ENCODE data around the gene KSR1.
"Not testable (repeated sequence)": the region's sequence is repeated elsewhere in the genome, so short reads cannot be mapped to it uniquely, and the experiment has no call there.

KSR1 gene

DNA sequence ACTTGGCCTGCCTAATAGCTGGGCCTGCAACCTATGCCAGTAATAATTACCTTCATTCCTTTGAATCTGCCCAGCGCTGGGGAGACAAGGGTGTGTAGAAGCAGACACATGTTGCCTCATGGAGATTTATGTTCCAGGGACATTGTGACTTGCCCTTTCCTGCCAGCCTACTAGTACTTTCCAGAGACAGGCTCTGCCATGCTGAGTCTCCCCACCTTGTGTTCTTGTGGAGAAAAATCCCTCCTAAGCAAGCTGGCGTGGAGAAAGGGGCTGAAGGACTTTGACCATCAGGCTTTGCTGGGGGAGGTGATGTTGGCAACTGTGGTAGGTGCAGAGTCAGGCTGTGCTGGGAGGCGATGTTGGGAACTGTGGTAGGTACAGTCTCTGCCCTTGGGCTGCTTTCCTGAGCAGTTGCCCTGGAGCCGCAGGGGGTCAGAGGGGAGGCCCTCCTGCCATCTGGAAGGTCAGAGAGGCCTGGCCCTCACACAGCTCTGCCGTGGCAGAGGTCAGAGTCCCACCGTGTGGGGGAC is 4.0 kb downstream of the KSR1 start:
- DNase-seq (ENCODE audit: low read depth): no peak
- no peak overlapping the region for H3K4me3 ChIP-seq (ENCODE audit: low read depth, low read length)
- TF ChIP-seq, protein P1, sequence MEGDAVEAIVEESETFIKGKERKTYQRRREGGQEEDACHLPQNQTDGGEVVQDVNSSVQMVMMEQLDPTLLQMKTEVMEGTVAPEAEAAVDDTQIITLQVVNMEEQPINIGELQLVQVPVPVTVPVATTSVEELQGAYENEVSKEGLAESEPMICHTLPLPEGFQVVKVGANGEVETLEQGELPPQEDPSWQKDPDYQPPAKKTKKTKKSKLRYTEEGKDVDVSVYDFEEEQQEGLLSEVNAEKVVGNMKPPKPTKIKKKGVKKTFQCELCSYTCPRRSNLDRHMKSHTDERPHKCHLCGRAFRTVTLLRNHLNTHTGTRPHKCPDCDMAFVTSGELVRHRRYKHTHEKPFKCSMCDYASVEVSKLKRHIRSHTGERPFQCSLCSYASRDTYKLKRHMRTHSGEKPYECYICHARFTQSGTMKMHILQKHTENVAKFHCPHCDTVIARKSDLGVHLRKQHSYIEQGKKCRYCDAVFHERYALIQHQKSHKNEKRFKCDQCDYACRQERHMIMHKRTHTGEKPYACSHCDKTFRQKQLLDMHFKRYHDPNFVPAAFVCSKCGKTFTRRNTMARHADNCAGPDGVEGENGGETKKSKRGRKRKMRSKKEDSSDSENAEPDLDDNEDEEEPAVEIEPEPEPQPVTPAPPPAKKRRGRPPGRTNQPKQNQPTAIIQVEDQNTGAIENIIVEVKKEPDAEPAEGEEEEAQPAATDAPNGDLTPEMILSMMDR (IDR thresholded peaks at IDR 0.05; ENCODE audit: control insufficient read depth, extremely low read depth, insufficient read depth): no peak

DNA sequence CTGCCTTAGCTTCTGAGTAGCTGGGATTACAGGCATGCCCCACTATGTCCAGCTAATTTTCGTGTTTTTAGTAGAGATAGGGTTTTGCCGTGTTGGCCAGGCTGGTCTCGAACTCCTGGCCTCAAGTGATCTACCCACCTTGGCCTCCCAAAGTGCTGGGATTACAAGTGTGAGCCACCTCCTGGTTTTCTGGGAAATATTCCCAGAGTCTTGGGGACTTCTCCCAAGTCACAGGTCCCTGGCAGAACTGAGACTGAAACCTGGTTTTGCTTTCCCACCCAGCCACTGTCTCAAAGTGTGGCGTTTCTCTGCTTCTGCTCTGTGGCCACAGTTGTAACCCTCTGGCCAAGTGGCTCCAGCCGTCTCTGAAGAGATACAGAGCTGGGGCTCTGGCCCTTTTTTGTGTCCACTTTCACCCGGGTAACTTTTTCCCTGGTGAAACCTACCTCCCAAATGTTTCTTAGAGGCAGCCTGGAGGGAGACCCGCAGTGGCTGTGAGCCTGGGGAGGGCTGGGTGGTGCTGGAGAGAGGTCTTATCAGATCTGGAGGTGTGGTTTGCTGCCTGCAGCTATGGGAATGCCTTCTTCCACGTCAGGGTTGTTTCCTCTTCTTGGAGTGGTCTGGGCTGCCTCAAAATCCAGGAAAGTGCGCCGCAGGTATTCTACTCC is 5.1 kb downstream of the KSR1 start:
- DNase-seq (ENCODE audit: low read depth): no peak
- no peak overlapping the region for H3K4me3 ChIP-seq (ENCODE audit: low read depth, low read length)

DNA sequence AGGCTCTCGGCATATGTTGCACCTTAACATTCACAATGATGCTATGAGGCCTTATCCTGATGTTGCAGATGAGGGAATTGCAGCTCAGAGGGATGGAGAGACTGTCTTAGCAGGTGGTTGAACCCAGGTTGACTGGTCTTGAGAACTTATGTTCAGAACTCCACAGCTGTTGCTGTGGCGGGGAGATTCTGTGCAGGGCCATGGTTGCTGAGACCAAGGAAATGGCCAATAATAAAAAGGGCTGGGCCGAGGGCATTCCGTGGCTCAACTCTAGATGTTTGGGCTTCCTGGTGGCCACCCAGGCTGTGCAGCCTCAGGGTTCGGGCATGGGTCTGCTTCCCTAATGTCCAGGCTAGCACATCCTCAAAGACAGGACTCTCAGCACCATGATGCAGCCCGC is 5.9 kb downstream of the KSR1 start:
- TF ChIP-seq, protein P1 (IDR thresholded peaks at IDR 0.05; ENCODE audit: control insufficient read depth, extremely low read depth, insufficient read depth): no peak
- no peak overlapping the region for H3K4me3 ChIP-seq (ENCODE audit: low read depth, low read length)
- no peak for DNase-seq (ENCODE audit: low read depth)

More for the DNA sequence above, 5.1 kb downstream of the KSR1 start:
- TF ChIP-seq, protein P1 (IDR thresholded peaks at IDR 0.05; ENCODE audit: control insufficient read depth, extremely low read depth, insufficient read depth): no peak

DNA sequence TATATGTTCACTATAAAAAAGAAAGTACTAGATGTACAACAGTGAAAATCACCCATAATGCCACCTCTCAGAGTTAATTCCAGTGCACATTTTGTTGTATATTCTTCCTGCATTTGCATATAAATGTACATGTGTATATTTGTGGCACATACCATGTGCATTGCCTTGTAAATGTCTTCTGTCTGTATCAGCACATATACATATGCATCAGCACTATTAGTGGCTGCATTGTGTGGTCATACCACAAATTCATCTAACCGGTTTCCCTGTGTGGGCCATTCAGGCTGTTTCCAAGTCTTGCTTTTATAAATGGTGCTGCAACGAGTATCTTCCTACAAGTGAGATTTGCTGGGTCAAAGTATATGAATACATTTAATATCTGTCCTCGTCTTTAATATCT is 6.5 kb downstream of the KSR1 start:
- DNase-seq (ENCODE audit: low read depth): no peak
- no peak overlapping the region for H3K4me3 ChIP-seq (ENCODE audit: low read depth, low read length)
- TF ChIP-seq, protein P1 (IDR thresholded peaks at IDR 0.05; ENCODE audit: control insufficient read depth, extremely low read depth, insufficient read depth): no peak

DNA sequence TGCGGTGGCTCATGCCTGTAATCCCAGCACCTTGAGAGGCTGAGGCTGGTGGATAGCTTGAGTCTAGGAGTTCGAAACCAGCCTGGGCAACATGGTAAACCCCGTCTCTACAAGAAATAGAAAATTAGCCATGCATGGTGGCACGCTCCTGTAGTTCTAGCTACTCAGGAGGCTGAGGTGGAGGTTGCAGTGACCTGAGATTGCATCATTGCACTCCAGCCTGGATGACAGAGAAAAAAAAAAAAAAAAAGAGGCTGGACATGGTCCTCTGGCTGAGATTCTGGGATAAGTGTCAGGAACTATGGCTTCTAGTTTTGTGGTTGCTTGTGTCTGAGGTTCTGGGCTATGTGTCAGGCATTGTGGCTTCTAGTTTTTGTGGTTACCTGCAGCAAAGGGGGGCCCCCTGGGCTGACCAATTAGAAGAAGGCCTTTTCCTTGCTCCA is 7.0 kb downstream of the KSR1 start:
- no peak for DNase-seq (ENCODE audit: low read depth)
- no peak overlapping the region for H3K4me3 ChIP-seq (ENCODE audit: low read depth, low read length)
- TF ChIP-seq, protein P1 (IDR thresholded peaks at IDR 0.05; ENCODE audit: control insufficient read depth, extremely low read depth, insufficient read depth): no peak

DNA sequence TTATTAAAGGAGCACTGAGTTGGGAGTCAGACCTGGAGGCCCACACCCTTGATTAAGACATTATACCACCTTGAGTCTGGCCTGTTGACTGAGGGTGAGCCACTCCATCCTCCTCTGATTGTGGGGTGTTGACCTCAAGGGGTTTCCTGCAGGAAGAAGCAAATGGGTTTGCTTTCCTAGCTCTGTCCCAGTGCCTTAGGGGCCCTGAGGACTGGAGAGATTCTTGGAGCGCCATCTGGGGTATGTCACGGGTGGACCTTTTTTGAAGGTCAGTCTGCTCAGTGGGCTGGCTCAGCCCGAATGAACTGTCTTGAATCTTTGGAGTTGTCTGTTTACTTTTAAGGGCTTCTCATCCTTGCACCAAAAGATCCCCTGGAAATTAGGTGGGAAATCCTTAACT is 7.8 kb downstream of the KSR1 start:
- H3K4me3 ChIP-seq (ENCODE audit: low read depth, low read length); DNase-seq (ENCODE audit: low read depth): not testable (repeated sequence)

DNA sequence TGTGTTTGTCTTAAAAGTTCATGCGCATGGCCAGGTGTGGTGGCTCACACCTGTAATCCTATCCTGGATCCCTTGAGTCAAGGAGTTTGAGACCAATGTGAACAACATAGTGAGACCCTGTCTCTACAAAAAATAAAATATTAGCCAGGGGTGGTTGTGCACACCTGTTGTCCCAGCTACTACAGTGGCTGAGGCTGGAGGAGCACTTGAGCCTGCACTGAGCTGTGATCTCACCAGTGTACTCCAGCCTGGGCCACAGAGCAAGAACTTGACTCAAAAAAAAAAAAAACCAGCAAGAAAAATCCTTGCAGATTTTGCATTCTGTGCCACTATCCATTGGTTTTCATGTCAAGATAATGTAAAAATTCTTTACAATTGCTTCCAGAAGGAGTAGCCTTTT is 8.2 kb downstream of the KSR1 start:
- DNase-seq (ENCODE audit: low read depth): no peak
- TF ChIP-seq, protein P1 (IDR thresholded peaks at IDR 0.05; ENCODE audit: control insufficient read depth, extremely low read depth, insufficient read depth): no peak

DNA sequence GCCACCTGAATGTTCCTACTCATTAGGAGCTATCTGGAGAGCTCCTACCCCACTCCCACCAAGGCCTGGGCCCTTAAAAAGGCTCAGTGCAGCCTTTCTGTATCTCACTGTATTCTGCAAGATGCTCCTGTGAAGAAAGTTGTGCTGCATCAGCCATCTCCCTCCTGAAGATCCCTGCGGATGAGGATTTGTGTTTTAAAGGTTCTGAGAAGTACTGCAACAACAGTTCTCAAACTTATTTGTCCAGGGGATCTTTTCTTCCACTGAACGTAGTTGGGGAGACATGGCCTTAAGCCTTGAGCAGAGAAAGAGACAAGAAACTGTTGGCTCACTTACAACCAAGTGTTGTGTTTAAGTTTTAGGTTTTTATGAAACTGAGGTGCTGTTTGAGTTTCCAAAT is 9.6 kb downstream of the KSR1 start:
- not testable (repeated sequence) for DNase-seq (ENCODE audit: low read depth); H3K4me3 ChIP-seq (ENCODE audit: low read depth, low read length)

More for the DNA sequence above, 8.2 kb downstream of the KSR1 start:
- H3K4me3 ChIP-seq (ENCODE audit: low read depth, low read length): no peak overlapping the region
